ENCODE results near the gene CDKAL1.

DNA sequence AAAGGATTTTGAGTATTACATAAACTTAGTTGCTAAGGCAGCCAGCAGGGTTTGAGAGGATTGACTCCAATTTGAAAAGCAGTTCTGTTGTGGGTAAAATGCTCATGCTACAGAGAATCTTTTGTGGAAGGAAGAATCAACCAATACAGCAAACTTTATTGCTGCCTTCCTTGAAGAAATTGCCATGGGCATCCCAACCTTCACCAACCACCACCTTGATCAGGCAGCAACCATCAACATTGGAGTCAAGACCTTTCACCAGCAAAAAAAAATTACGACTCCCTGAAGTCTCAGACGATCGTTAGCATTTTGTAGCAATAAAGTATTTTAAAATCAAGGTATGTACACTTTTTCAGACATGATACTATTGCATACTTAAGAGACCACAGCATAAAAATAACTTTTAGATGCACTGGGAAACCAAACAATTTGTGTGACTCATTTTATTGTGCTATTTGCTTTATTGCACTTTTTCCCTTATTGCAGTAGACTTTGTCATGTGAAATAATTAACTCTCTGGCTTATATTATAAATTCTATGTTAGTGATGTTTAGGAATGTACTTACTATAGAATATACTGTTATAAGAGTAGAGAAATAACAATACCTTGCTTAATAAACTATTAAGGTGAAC is 390.8 kb downstream of the CDKAL1 start:
- TF ChIP-seq YY1 (IDR thresholded peaks at IDR 0.05; ENCODE audit: insufficient read depth, insufficient read length) (no peak), SUZ12 (IDR thresholded peaks at IDR 0.05; ENCODE audit: extremely low read depth, insufficient read depth, insufficient read length) (no peak)
